ENCODE measurements around the gene TET2. TPM values are rescaled to one million over a fixed set of nuclear protein-coding genes. Genes with fewer than 3 reads are reported as not detected.

The TET2 gene
- total RNA-seq, 1 experiment from 2014 or later, result 22.8 TPM

- H3K9me3 ChIP-seq (ENCODE audit: low read depth, low read length, poor library complexity, severe bottlenecking), result no peaks in the 10 kb centered on the region
- ChIA-PET POLR2A (ENCODE audit: low non-redundant PET) (no interaction called here), CTCF (no interaction called here)
- BruUV-seq (replicated peaks), result no TSS peak
- TF ChIP-seq EZH2 (IDR thresholded peaks at IDR 0.05; ENCODE audit: borderline replicate concordance, low read depth, low read length, poor library complexity, severe bottlenecking) (no peak), CTCF (conservative IDR thresholded peaks at IDR 0.05; ENCODE audit: low read depth, low read length) (no peak)
- no peak overlapping the region for H3K27ac ChIP-seq (ENCODE audit: low read depth, low read length, poor library complexity, severe bottlenecking)
- H3K27me3 ChIP-seq (replicated peaks; ENCODE audit: insufficient read depth, low read depth, low read length, poor library complexity), result no peaks in the 10 kb centered on the region
- H3K4me3 ChIP-seq (ENCODE audit: low read depth, low read length, poor library complexity, severe bottlenecking), result no peak overlapping the region
- DNase-seq (ENCODE audit: low spot score), result peak; percentile 62
- intact Hi-C loops (cut with micrococcal nuclease; ENCODE audit: unreplicated experiment), result no loop called here
- peaks cover 30% of the 10 kb centered on the region for H3K4me1 ChIP-seq (ENCODE audit: insufficient read depth, low read length, poor library complexity, severe bottlenecking)
- no peaks in the 10 kb centered on the region for H3K36me3 ChIP-seq (ENCODE audit: insufficient read depth, low read length, poor library complexity, severe bottlenecking)
Observed at GRCh38 chr4:105186701-105187161, 40.1 kb downstream of the TET2 start.

- BruUV-seq (replicated peaks), result no TSS peak
- POLR2A ChIA-PET (ENCODE audit: low non-redundant PET), result no interaction called here
- no peaks in the 10 kb centered on the region for H3K27me3 ChIP-seq (replicated peaks; ENCODE audit: insufficient read depth, low read depth, low read length, poor library complexity)
- peaks cover 42% of the 10 kb centered on the region for H3K4me1 ChIP-seq (ENCODE audit: insufficient read depth, low read length, poor library complexity, severe bottlenecking)
- intact Hi-C loops (cut with micrococcal nuclease; ENCODE audit: unreplicated experiment), result no loop called here
- H3K9me3 ChIP-seq (ENCODE audit: low read depth, low read length, poor library complexity, severe bottlenecking), result no peaks in the 10 kb centered on the region
- CTCF ChIA-PET, result no interaction called here
- no peak overlapping the region for H3K27ac ChIP-seq (ENCODE audit: low read depth, low read length, poor library complexity, severe bottlenecking)
- no peaks in the 10 kb centered on the region for H3K36me3 ChIP-seq (ENCODE audit: insufficient read depth, low read length, poor library complexity, severe bottlenecking)
- no peak for DNase-seq (ENCODE audit: low spot score)
- H3K4me3 ChIP-seq (ENCODE audit: low read depth, low read length, poor library complexity, severe bottlenecking), result no peak overlapping the region
- TF ChIP-seq EZH2 (IDR thresholded peaks at IDR 0.05; ENCODE audit: borderline replicate concordance, low read depth, low read length, poor library complexity, severe bottlenecking) (no peak), CTCF (conservative IDR thresholded peaks at IDR 0.05; ENCODE audit: low read depth, low read length) (no peak)
Observed at GRCh38 chr4:105189855-105190650, 43.4 kb downstream of the TET2 start.

GRCh38 chr4:105191621-105192210 is 45.0 kb downstream of the TET2 start:
- Histone ChIP-seq H3K36me3 (ENCODE audit: insufficient read depth, low read length, poor library complexity, severe bottlenecking) (no peaks in the 10 kb centered on the region), H3K27me3 (replicated peaks; ENCODE audit: insufficient read depth, low read depth, low read length, poor library complexity) (no peaks in the 10 kb centered on the region), H3K9me3 (ENCODE audit: low read depth, low read length, poor library complexity, severe bottlenecking) (no peaks in the 10 kb centered on the region), H3K4me1 (ENCODE audit: insufficient read depth, low read length, poor library complexity, severe bottlenecking) (peaks cover 50% of the 10 kb centered on the region), H3K27ac (ENCODE audit: low read depth, low read length, poor library complexity, severe bottlenecking) (no peak overlapping the region), H3K4me3 (ENCODE audit: low read depth, low read length, poor library complexity, severe bottlenecking) (no peak overlapping the region)
- ChIA-PET POLR2A (ENCODE audit: low non-redundant PET) (no interaction called here), CTCF (no interaction called here)
- DNase-seq (ENCODE audit: low spot score), result peak; percentile 17
- intact Hi-C loops (cut with micrococcal nuclease; ENCODE audit: unreplicated experiment), result no loop called here
- TF ChIP-seq EZH2 (IDR thresholded peaks at IDR 0.05; ENCODE audit: borderline replicate concordance, low read depth, low read length, poor library complexity, severe bottlenecking) (no peak), CTCF (conservative IDR thresholded peaks at IDR 0.05; ENCODE audit: low read depth, low read length) (no peak)
- no TSS peak for BruUV-seq (replicated peaks)

All from A673 (cell line).